Measurements from ENCODE around the gene C1orf232.

- no peak for TF ChIP-seq CTCF (IDR thresholded peaks at IDR 0.05)
- TF ChIP-seq EZH2 (IDR thresholded peaks at IDR 0.05; ENCODE audit: borderline replicate concordance, insufficient read depth, low read depth, low read length, poor library complexity, severe bottlenecking), result no peak
These were observed 28.5 kb upstream of the C1orf232 start for GRCh38 chr1:26197301-26197700.

Data from B cell (primary cell).